ENCODE measurements around the gene TMEM37. TPM values are rescaled to one million over a fixed set of nuclear protein-coding genes. Genes with fewer than 3 reads are reported as not detected.

TMEM37 gene
- total and polyA plus RNA-seq, 2 of the 8 experiments (the other 6 are each of a cell fraction or from before 2014, with no cell fraction given) = 11.0 to 16.2 TPM

DNA sequence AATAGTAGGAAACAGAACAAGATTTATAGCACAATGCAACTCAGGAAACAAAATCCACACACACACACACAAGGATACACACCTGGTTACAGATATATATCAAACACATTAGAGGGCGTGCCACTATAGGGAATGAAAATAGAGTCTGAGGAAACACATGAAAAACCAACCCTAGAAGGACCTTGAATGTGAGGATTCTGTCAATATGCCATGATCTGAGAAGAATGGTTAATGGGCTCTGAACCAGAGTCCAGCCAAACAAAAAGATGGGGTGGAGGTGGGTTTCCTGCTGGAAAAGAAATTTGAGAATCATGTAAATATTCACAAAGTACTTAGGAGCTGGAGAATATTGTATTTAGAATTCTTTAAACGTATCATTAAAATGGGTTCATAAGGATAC is 7.8 kb upstream of the TMEM37 start:
- no peaks in the 10 kb centered on the region for H3K36me3 ChIP-seq (ENCODE audit: control insufficient read depth in 2 of 4, insufficient read depth in 4 of 4, low read length in 3 of 4)
- H4K5ac ChIP-seq (ENCODE audit: insufficient read length, low read depth, low read length) = no peak overlapping the region
- no peak for FAIRE-seq
- H3K56ac ChIP-seq (replicated peaks; ENCODE audit: insufficient read length, low read depth, low read length) = no peak overlapping the region
- H3K9me3 ChIP-seq (ENCODE audit: insufficient read depth in 2 of 2, low read depth in 1 of 2, low read length in 1 of 2) = peaks cover 10 to 15% of the 10 kb centered on the region in 2 experiments; a peak in 3 of 4 replicates
- no peaks in the 10 kb centered on the region for H3K79me2 ChIP-seq (ENCODE audit: control insufficient read depth in 1 of 2, insufficient read depth in 2 of 2, low read length in 2 of 2)
- H3K4me1 ChIP-seq (replicated peaks in 1 of 4; ENCODE audit: control insufficient read depth in 3 of 4, insufficient read depth in 4 of 4, low read length in 3 of 4) = peaks cover 0 to 8% (median 0%) of the 10 kb centered on the region in 4 experiments; a peak in 3 of 7 replicates
- no peaks in the 10 kb centered on the region for H4K20me1 ChIP-seq (replicated peaks in 1 of 2; ENCODE audit: control insufficient read depth in 1 of 2, insufficient read depth in 2 of 2, low read length in 2 of 2)
- no peak overlapping the region for H3K4me3 ChIP-seq (ENCODE audit: extremely low read depth in 1 of 4, insufficient read depth in 2 of 4, low read depth in 3 of 4, low read length in 4 of 4)
- H2BK120ac ChIP-seq (replicated peaks; ENCODE audit: low read depth, low read length) = no peak overlapping the region
- no peak overlapping the region for H3K18ac ChIP-seq (ENCODE audit: extremely low read depth, low read length)
- no peak for DNase-seq (ENCODE audit: low read depth in 1 of 2, low spot score in 2 of 2)
- 0 out of 2 replicates have a peak, but pooled peaks cover 1% of the 10 kb centered on the region for H3K23me2 ChIP-seq (ENCODE audit: low read depth, low read length)
- no peak overlapping the region for H4K8ac ChIP-seq (ENCODE audit: extremely low read depth, insufficient read depth, low read length)
- H2BK15ac ChIP-seq (ENCODE audit: low read length) = no peak overlapping the region
- H3K23ac ChIP-seq (ENCODE audit: insufficient read length) = no peak overlapping the region
- peaks cover 0 to 3% (median 0%) of the 10 kb centered on the region in 4 experiments; a peak in 3 of 7 replicates for H3K27me3 ChIP-seq (replicated peaks in 1 of 4; ENCODE audit: control insufficient read depth in 3 of 4, extremely low read depth in 1 of 4, insufficient read depth in 3 of 4, low read length in 3 of 4)
- no peak overlapping the region for H2BK5ac ChIP-seq (ENCODE audit: low read depth, low read length)
- POLR2A ChIA-PET (ENCODE audit: partially characterized antibody) = interaction anchor here (0.8 kb wide), 1 partner anchor 9 kb away, joined by 3 read pairs; no protein-coding TSS in a partner anchor
- no peaks in the 10 kb centered on the region for H3K79me1 ChIP-seq (ENCODE audit: low read depth, low read length)
- no peak overlapping the region for H4K91ac ChIP-seq (replicated peaks; ENCODE audit: insufficient read length, low read length)
- H3K14ac ChIP-seq (ENCODE audit: insufficient read length) = no peak overlapping the region
- no peak overlapping the region for H2BK12ac ChIP-seq (ENCODE audit: low read depth, low read length)
- 74% methylated on average over 2 of the region's 2 CpGs; no CpG with 5 or more reads in 1 of the 2 experiments for WGBS, 2 experiments (ENCODE audit: extremely low coverage in 1 of 2, insufficient coverage in 1 of 2, insufficient read length in 1 of 2, insufficient replicate concordance in 2 of 2, low coverage in 1 of 2, low lambda C conversion rate in 2 of 2, missing lambda C conversion rate in 1 of 2)
- CTCF ChIA-PET (ENCODE audit: partially characterized antibody) = interaction anchor here (0.9 to 1.4 kb wide), 4 partner anchors 10 to 62 kb away, joined by 3 to 10 read pairs (median 3); no protein-coding TSS in a partner anchor
- H2BK20ac ChIP-seq (ENCODE audit: low read length) = no peak overlapping the region
- H3K9ac ChIP-seq (replicated peaks in 1 of 4; ENCODE audit: extremely low read depth in 1 of 4, low read depth in 3 of 4, low read length in 3 of 4) = no peak overlapping the region
- H2AK5ac ChIP-seq (ENCODE audit: low read depth, low read length) = no peak overlapping the region
- H2AFZ ChIP-seq (ENCODE audit: low read length) = no peak overlapping the region
- no peak overlapping the region for H3K4ac ChIP-seq (replicated peaks; ENCODE audit: insufficient read length, low read depth, low read length)
- H3K27ac ChIP-seq (ENCODE audit: low read depth, low read length) = no peak overlapping the region
- H3K4me2 ChIP-seq (ENCODE audit: insufficient read depth in 1 of 2, low read depth in 2 of 2, low read length in 2 of 2) = no peak overlapping the region
- TF ChIP-seq GABPA (IDR thresholded peaks at IDR 0.05; ENCODE audit: borderline replicate concordance, insufficient read depth, low read length) (no peak), RBBP5 (IDR thresholded peaks at IDR 0.05; ENCODE audit: borderline replicate concordance, low read depth, low read length) (no peak), HDAC2 (IDR thresholded peaks at IDR 0.05; ENCODE audit: borderline replicate concordance in 1 of 2, low read depth in 2 of 2, low read length in 2 of 2) (no peak), RNF2 (IDR thresholded peaks at IDR 0.05; ENCODE audit: borderline replicate concordance, low read depth, low read length, missing control alignments, poor library complexity, severe bottlenecking) (no peak), SAP30 (IDR thresholded peaks at IDR 0.05; ENCODE audit: insufficient read depth, insufficient replicate concordance, low read length) (no peak), NANOG (IDR thresholded peaks at IDR 0.05; ENCODE audit: insufficient read depth, low read depth, low read length, poor library complexity, severe bottlenecking) (no peak), MAFK (IDR thresholded peaks at IDR 0.05; ENCODE audit: low read depth, low read length) (no peak)
- TF ChIP-seq, protein P1, sequence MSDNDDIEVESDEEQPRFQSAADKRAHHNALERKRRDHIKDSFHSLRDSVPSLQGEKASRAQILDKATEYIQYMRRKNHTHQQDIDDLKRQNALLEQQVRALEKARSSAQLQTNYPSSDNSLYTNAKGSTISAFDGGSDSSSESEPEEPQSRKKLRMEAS (IDR thresholded peaks at IDR 0.05) = no peak
